Measurements from ENCODE around the gene PTH.

- TF ChIP-seq, protein P1, sequence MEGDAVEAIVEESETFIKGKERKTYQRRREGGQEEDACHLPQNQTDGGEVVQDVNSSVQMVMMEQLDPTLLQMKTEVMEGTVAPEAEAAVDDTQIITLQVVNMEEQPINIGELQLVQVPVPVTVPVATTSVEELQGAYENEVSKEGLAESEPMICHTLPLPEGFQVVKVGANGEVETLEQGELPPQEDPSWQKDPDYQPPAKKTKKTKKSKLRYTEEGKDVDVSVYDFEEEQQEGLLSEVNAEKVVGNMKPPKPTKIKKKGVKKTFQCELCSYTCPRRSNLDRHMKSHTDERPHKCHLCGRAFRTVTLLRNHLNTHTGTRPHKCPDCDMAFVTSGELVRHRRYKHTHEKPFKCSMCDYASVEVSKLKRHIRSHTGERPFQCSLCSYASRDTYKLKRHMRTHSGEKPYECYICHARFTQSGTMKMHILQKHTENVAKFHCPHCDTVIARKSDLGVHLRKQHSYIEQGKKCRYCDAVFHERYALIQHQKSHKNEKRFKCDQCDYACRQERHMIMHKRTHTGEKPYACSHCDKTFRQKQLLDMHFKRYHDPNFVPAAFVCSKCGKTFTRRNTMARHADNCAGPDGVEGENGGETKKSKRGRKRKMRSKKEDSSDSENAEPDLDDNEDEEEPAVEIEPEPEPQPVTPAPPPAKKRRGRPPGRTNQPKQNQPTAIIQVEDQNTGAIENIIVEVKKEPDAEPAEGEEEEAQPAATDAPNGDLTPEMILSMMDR (conservative IDR thresholded peaks at IDR 0.05) = no peak
- TF ChIP-seq ZFX (IDR thresholded peaks at IDR 0.05) = no peak
Observed at GRCh38 chr11:13475091-13475490, 20.7 kb downstream of the PTH start.

All from C4-2B (cell line).